Measurements from ENCODE around the gene MPP3. TPM values are rescaled to one million over a fixed set of nuclear protein-coding genes. Genes with fewer than 3 reads are reported as not detected.
A peak's percentile ranks its signal among the peaks of the same experiment; 100 is the strongest.

The MPP3 gene
- polyA plus RNA-seq, 3 donors: 1.5 TPM; not detected in 2

DNA sequence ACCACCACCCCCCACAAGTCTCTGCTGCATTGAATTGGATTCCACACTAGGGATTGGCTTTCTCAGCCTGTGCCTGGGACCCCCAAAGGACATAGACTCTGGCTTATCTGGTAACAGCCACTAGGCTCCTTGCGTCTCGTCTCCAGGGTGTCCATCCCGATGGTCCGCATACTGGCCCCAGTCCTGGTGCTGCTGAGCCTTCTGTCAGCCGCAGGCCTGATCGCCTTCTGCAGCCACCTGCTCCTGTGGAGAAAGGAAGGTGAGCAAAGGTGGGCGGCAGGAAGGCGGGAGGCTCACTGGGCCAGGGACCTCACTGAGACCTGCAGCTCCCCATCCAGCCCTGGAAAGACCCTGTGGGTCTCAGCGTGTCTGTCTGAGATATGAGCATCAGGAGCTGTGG, 22.1 kb upstream of the MPP3 start:
- no peak overlapping the region for H3K9ac ChIP-seq (ENCODE audit: insufficient read depth, low read length, poor library complexity, severe bottlenecking)
- Mint-ChIP-seq H3K27me3 (ENCODE audit: low read depth in 3 of 3) (peaks cover 5 to 15% (median 5%) of the 10 kb centered on the region in 3 donors), H3K4me3 (no peak overlapping the region), H3K9me3 (peaks cover 0 to 9% (median 2%) of the 10 kb centered on the region in 7 donors), H3K4me1 (peaks cover 9% of the 10 kb centered on the region), H3K36me3 (no peaks in the 10 kb centered on the region), H3K27ac (peak overlapping the region in 1 of 7 donors; percentile 16)
- H3K79me2 ChIP-seq (ENCODE audit: insufficient read depth, low read length): no peaks in the 10 kb centered on the region
- WGBS (ENCODE audit: insufficient coverage): 98% methylated on average over 7 of the region's 9 CpGs
- no peak overlapping the region for H3K27ac ChIP-seq (ENCODE audit: low read depth in 1 of 2, low read length in 2 of 2)
- no peak overlapping the region for H3K4me2 ChIP-seq (replicated peaks; ENCODE audit: extremely low read depth, low read length, poor library complexity, severe bottlenecking)
- H2AFZ ChIP-seq (ENCODE audit: insufficient read depth, low read depth, low read length, poor library complexity, severe bottlenecking): no peak overlapping the region
- no peaks in the 10 kb centered on the region for H3K36me3 ChIP-seq (replicated peaks in 1 of 2; ENCODE audit: control insufficient read depth in 1 of 2, insufficient read depth in 2 of 2, low read length in 2 of 2)
- no peak overlapping the region for H3K4me3 ChIP-seq (replicated peaks in 1 of 3; ENCODE audit: low read depth in 2 of 3, low read length in 3 of 3)
- no peak for DNase-seq
- intact Hi-C loops (cut with micrococcal nuclease): no loop called here
- H3K4me1 ChIP-seq (ENCODE audit: control insufficient read depth in 1 of 2, insufficient read depth in 2 of 2, low read length in 2 of 2): no peaks in the 10 kb centered on the region
- no peaks in the 10 kb centered on the region for H3K27me3 ChIP-seq (ENCODE audit: control insufficient read depth in 2 of 2, insufficient read depth in 2 of 2, low read length in 2 of 2)
- peaks cover 0 to 7% of the 10 kb centered on the region in 2 donors for H3K9me3 ChIP-seq (replicated peaks in 1 of 2; ENCODE audit: control insufficient read depth in 1 of 2, insufficient read depth in 1 of 2, low read length in 2 of 2)
- TF ChIP-seq, protein P1, sequence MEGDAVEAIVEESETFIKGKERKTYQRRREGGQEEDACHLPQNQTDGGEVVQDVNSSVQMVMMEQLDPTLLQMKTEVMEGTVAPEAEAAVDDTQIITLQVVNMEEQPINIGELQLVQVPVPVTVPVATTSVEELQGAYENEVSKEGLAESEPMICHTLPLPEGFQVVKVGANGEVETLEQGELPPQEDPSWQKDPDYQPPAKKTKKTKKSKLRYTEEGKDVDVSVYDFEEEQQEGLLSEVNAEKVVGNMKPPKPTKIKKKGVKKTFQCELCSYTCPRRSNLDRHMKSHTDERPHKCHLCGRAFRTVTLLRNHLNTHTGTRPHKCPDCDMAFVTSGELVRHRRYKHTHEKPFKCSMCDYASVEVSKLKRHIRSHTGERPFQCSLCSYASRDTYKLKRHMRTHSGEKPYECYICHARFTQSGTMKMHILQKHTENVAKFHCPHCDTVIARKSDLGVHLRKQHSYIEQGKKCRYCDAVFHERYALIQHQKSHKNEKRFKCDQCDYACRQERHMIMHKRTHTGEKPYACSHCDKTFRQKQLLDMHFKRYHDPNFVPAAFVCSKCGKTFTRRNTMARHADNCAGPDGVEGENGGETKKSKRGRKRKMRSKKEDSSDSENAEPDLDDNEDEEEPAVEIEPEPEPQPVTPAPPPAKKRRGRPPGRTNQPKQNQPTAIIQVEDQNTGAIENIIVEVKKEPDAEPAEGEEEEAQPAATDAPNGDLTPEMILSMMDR (IDR thresholded peaks at IDR 0.05): no peak
- H4K20me1 ChIP-seq (ENCODE audit: insufficient read depth, low read length): no peaks in the 10 kb centered on the region

DNA sequence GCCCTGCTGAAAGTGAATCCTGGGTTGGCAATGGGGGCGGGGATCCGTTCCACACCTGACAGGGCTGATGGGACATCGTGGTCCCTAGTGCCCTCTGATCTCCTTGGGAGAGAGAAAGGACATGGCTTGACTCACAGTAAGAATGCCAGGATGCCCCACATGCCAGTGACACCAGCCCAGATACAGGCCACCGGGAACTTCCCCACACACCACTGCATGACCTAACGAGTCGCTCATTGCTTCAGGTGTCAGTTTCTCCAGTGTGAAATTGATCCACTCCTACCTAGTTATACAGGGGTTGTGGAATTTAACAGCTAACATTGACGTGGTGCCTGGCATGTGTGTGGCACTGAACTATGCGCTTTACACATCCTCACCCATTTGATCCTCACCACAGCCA, 21.6 kb upstream of the MPP3 start:
- no peak overlapping the region for H3K4me3 ChIP-seq (replicated peaks in 1 of 3; ENCODE audit: low read depth in 2 of 3, low read length in 3 of 3)
- H3K9me3 Mint-ChIP-seq: peaks cover 0 to 9% (median 2%) of the 10 kb centered on the region in 7 donors
- no peak overlapping the region for H3K9ac ChIP-seq (ENCODE audit: insufficient read depth, low read length, poor library complexity, severe bottlenecking)
- H3K27ac Mint-ChIP-seq: no peak overlapping the region
- no peaks in the 10 kb centered on the region for H3K27me3 ChIP-seq (ENCODE audit: control insufficient read depth in 2 of 2, insufficient read depth in 2 of 2, low read length in 2 of 2)
- peaks cover 5 to 13% (median 5%) of the 10 kb centered on the region in 3 donors for H3K27me3 Mint-ChIP-seq (ENCODE audit: low read depth in 3 of 3)
- TF ChIP-seq, protein P1 (IDR thresholded peaks at IDR 0.05): no peak
- no peak overlapping the region for H2AFZ ChIP-seq (ENCODE audit: insufficient read depth, low read depth, low read length, poor library complexity, severe bottlenecking)
- WGBS (ENCODE audit: insufficient coverage): 95% methylated on average over 2 of the region's 8 CpGs
- H3K4me1 ChIP-seq (ENCODE audit: control insufficient read depth in 1 of 2, insufficient read depth in 2 of 2, low read length in 2 of 2): no peaks in the 10 kb centered on the region
- H4K20me1 ChIP-seq (ENCODE audit: insufficient read depth, low read length): no peaks in the 10 kb centered on the region
- no peak overlapping the region for H3K27ac ChIP-seq (ENCODE audit: low read depth in 1 of 2, low read length in 2 of 2)
- peaks cover 0 to 7% of the 10 kb centered on the region in 2 donors for H3K9me3 ChIP-seq (replicated peaks in 1 of 2; ENCODE audit: control insufficient read depth in 1 of 2, insufficient read depth in 1 of 2, low read length in 2 of 2)
- no peaks in the 10 kb centered on the region for H3K36me3 Mint-ChIP-seq
- no peak for DNase-seq
- H3K4me3 Mint-ChIP-seq: no peak overlapping the region
- intact Hi-C loops (cut with micrococcal nuclease): no loop called here
- no peaks in the 10 kb centered on the region for H3K79me2 ChIP-seq (ENCODE audit: insufficient read depth, low read length)
- H3K4me1 Mint-ChIP-seq: peaks cover 9% of the 10 kb centered on the region
- H3K4me2 ChIP-seq (replicated peaks; ENCODE audit: extremely low read depth, low read length, poor library complexity, severe bottlenecking): no peak overlapping the region
- no peaks in the 10 kb centered on the region for H3K36me3 ChIP-seq (replicated peaks in 1 of 2; ENCODE audit: control insufficient read depth in 1 of 2, insufficient read depth in 2 of 2, low read length in 2 of 2)

Measured in CD14-positive monocyte (primary cell).